Stimulated activated memory B cell treated with anti-CD40 and anti-IgM and Interleukin-4, amounts not matched to agents 10 μg/mL and 1 μg/mL and 100 μg/mL, for 72 hours (primary cell): ENCODE results near the gene LRR1.
A peak's percentile ranks its signal among the peaks of the same experiment; 100 is the strongest.
"Not testable (repeated sequence)": the region's sequence is repeated elsewhere in the genome, so short reads cannot be mapped to it uniquely, and the experiment has no call there.

Experiments
- ATAC-seq: fragments of 150-1000 bp; cut with Tn5 transposase; 2 replicates; pipeline ENCODE4 v1.10.0; 2021
- H3K27ac Mint-ChIP-seq: one replicate; pipeline ENCODE4 v1.8.0; 2022; ENCODE audit warnings: mild to moderate bottlenecking, mixed read lengths
- H3K27me3 Mint-ChIP-seq: one replicate; pipeline ENCODE4 v1.8.0; 2022; ENCODE audit warnings: mixed read lengths
- H3K36me3 Mint-ChIP-seq: one replicate; pipeline ENCODE4 v1.8.0; 2022; ENCODE audit warnings: mixed read lengths
- H3K4me1 Mint-ChIP-seq: one replicate; pipeline ENCODE4 v1.8.0; 2022; ENCODE audit warnings: mixed read lengths
- H3K4me3 Mint-ChIP-seq: one replicate; pipeline ENCODE4 v1.8.0; 2022; ENCODE audit warnings: mild to moderate bottlenecking, moderate library complexity, mixed read lengths
- H3K9me3 Mint-ChIP-seq: one replicate; pipeline ENCODE4 v1.8.0; 2022; ENCODE audit warnings: mixed read lengths

Gene LRR1

GRCh38 chr14:49637534-49638078 is 38.9 kb downstream of the LRR1 start:
- no peak overlapping the region for H3K4me3 Mint-ChIP-seq
- H3K4me1 Mint-ChIP-seq, result peaks cover 59% of the 10 kb centered on the region
- peaks cover 31% of the 10 kb centered on the region for H3K36me3 Mint-ChIP-seq
- H3K27ac Mint-ChIP-seq, result peak overlapping the region; percentile 95
- no peaks in the 10 kb centered on the region for H3K9me3 Mint-ChIP-seq
- no peak for ATAC-seq
- no peaks in the 10 kb centered on the region for H3K27me3 Mint-ChIP-seq

DNA sequence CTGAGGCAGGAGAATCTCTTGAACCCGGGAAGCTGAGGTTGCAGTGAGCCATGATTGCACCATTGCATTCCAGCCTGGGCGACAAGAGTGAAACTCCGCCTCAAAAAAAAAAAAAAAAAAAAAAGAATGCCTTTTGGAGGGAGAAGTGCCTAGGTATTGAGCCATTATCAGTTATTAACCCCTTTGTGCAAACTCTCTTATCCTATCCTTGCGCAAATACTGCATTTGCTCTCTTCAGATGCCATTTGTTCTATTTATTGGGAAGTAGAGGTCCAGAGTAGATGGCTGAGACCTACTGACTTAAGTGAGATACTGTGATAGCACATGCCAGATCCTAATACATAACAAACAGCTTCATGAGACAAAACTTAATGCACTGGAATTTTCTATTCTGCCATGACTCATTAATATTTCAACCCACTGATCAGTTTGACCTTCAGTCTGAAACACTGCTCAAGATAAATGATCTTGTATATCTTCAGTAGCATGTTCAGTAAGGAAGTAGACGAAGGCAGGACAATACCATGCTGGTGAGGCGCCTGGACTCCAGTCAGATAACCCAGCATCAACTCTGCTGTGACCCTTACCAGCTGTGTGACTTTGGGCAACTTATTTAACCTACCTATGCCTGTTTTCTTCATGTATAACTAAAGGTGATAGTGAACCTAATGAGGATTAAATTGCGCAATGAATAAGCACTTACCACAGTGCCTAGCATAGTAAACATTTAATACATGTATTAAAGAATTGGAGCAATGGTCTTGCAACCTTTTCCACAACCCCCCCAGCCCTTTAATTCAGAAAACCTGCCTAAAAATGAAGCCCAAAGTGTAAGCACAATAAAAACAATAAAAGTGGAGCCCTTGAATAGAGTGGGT is 42.0 kb downstream of the LRR1 start:
- Mint-ChIP-seq H3K4me1 (peaks cover 44% of the 10 kb centered on the region), H3K27me3 (no peaks in the 10 kb centered on the region), H3K27ac (peak overlapping the region; percentile 32), H3K36me3 (peaks cover 31% of the 10 kb centered on the region), H3K4me3 (no peak overlapping the region), H3K9me3 (no peaks in the 10 kb centered on the region)
- no peak for ATAC-seq

GRCh38 chr14:49641697-49642129 is 43.0 kb downstream of the LRR1 start:
- no peak for ATAC-seq
- H3K9me3 Mint-ChIP-seq, result no peaks in the 10 kb centered on the region
- no peaks in the 10 kb centered on the region for H3K27me3 Mint-ChIP-seq
- H3K4me3 Mint-ChIP-seq, result no peak overlapping the region
- H3K36me3 Mint-ChIP-seq, result peaks cover 30% of the 10 kb centered on the region
- H3K27ac Mint-ChIP-seq, result peak overlapping the region; percentile 69
- H3K4me1 Mint-ChIP-seq, result peaks cover 39% of the 10 kb centered on the region

- H3K4me1 Mint-ChIP-seq, result peaks cover 38% of the 10 kb centered on the region
These were observed 43.4 kb downstream of the LRR1 start for GRCh38 chr14:49642163-49642562.

DNA sequence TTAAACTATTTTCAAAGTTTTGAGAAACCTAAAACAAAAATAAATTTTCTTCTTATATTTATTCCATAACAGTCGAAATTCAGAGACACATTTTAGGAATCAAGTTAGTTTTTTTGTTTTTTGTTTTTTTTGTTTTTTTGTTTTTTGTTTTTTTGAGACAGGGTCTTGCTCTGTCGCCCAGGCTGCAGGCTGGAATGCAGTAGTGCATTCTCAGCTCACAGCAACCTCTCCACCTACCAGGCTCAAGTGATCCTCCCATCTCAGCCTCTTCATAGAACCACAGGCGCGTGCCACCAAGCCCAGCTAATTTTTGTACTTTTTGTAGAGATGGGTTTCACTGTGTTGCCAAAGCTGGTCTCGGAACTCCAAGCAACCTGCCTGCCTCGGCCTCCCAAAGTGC is 54.8 kb downstream of the LRR1 start:
- Mint-ChIP-seq H3K9me3 (no peaks in the 10 kb centered on the region), H3K27me3 (no peaks in the 10 kb centered on the region), H3K27ac (no peak overlapping the region), H3K36me3 (peaks cover 12% of the 10 kb centered on the region), H3K4me3 (no peak overlapping the region), H3K4me1 (peaks cover 12% of the 10 kb centered on the region)
- ATAC-seq, result no peak

More at GRCh38 chr14:49642163-49642562, 43.4 kb downstream of the LRR1 start:
- no peak for ATAC-seq
- peaks cover 30% of the 10 kb centered on the region for H3K36me3 Mint-ChIP-seq
- H3K27ac Mint-ChIP-seq, result peak overlapping the region; percentile 69
- H3K9me3 Mint-ChIP-seq, result no peaks in the 10 kb centered on the region
- no peak overlapping the region for H3K4me3 Mint-ChIP-seq
- H3K27me3 Mint-ChIP-seq, result no peaks in the 10 kb centered on the region

- ATAC-seq, result no peak
- H3K27me3 Mint-ChIP-seq, result no peaks in the 10 kb centered on the region
- peaks cover 12% of the 10 kb centered on the region for H3K4me1 Mint-ChIP-seq
- H3K4me3 Mint-ChIP-seq, result no peak overlapping the region
- no peak overlapping the region for H3K27ac Mint-ChIP-seq
- H3K9me3 Mint-ChIP-seq, result no peaks in the 10 kb centered on the region
- H3K36me3 Mint-ChIP-seq, result peaks cover 12% of the 10 kb centered on the region
These were observed 55.8 kb downstream of the LRR1 start for GRCh38 chr14:49654511-49654910.

GRCh38 chr14:49657500-49657899 is 58.8 kb downstream of the LRR1 start:
- not testable (repeated sequence) for H3K4me1 Mint-ChIP-seq, H3K9me3 Mint-ChIP-seq, H3K27me3 Mint-ChIP-seq, H3K4me3 Mint-ChIP-seq, H3K27ac Mint-ChIP-seq, H3K36me3 Mint-ChIP-seq, ATAC-seq

- Mint-ChIP-seq H3K4me3 (no peak overlapping the region), H3K36me3 (no peaks in the 10 kb centered on the region), H3K9me3 (no peaks in the 10 kb centered on the region), H3K4me1 (no peaks in the 10 kb centered on the region), H3K27ac (no peak overlapping the region), H3K27me3 (no peaks in the 10 kb centered on the region)
- ATAC-seq, result no peak
These were observed 61.1 kb downstream of the LRR1 start for GRCh38 chr14:49659526-49660455.
